Adrenal gland (tissue), 12 donors: Measurements from ENCODE around the gene FGFR3. TPM values are rescaled to one million over a fixed set of nuclear protein-coding genes. Genes with fewer than 3 reads are reported as not detected.
A peak's percentile ranks its signal among the peaks of the same experiment; 100 is the strongest.
"Not testable (repeated sequence)": the region's sequence is repeated elsewhere in the genome, so short reads cannot be mapped to it uniquely, and the experiment has no call there.

ENCODE experiments used
- DNase-seq, 7 donors: peaks; one replicate each; pipeline ENCODE4 v3.0.0-alpha.2; 2019 to 2020
- H3K27ac ChIP-seq, 5 donors: fragments of 200-600 bp; sonication (generic) in 4 of 5; 1 replicate in 3 of 5; 2 replicates in 2 of 5; pipeline versions ENCODE4 v1.5.1 to v1.8.0; 2016 to 2020; ENCODE audit warnings: mild to moderate bottlenecking in 1 of 5
- H3K27me3 ChIP-seq: fragments of 200-600 bp; 2 replicates; pipeline ENCODE4 v1.8.0; 2021
- H3K36me3 ChIP-seq, 2 donors: fragments of 200-600 bp; replicated peaks in 1 of 2; 1 replicate in 1 of 2; 2 replicates in 1 of 2; pipeline versions ENCODE4 v1.5.1 to v1.8.0; 2018 to 2022
- H3K4me1 ChIP-seq, 2 donors: fragments of 200-600 bp; replicated peaks in 1 of 2; 1 replicate in 1 of 2; 2 replicates in 1 of 2; pipeline versions ENCODE4 v1.5.1 to v1.8.0; 2018 to 2021
- H3K4me3 ChIP-seq, 4 donors: fragments of 200-600 bp; sonication (generic) in 3 of 4; one replicate each; pipeline ENCODE4 v1.5.1; 2016 to 2018
- H3K9me3 ChIP-seq, 3 donors: fragments of 200-600 bp; sonication (generic) in 1 of 3; replicated peaks in 1 of 3; 1 replicate in 2 of 3; 2 replicates in 1 of 3; pipeline versions ENCODE4 v1.5.1 to v1.8.0; 2016 to 2021
- CTCF ChIP-seq, 6 experiments: fragments of 450-650 bp in 4 of 6; fragments of 200-600 bp in 2 of 6; sonication (generic) in 1 of 6; IDR thresholded peaks; 1 replicate in 5 of 6; 2 replicates in 1 of 6; pipeline versions ENCODE4 v1.5.1 to v1.8.0; 2016 to 2021; ENCODE audit warnings: antibody characterized with exemption in 6 of 6, mild to moderate bottlenecking in 2 of 6, moderate library complexity in 1 of 6
- POLR2A ChIP-seq, 2 donors: fragments of 450-650 bp; IDR thresholded peaks; one replicate each; pipeline ENCODE4 v1.6.1; 2017; ENCODE audit warnings: antibody characterized with exemption in 2 of 2, mild to moderate bottlenecking in 2 of 2, moderate library complexity in 1 of 2
- WGBS, 4 donors: extraction: QIAGEN DNeasy Blood & Tissue Kit in 2 of 4; methylation state at CpG; one replicate each; pipeline versions ENCODE4 v1.1.5 to v1.1.7; 2013 to 2017; 5-methylcytosine and 5-hydroxymethylcytosine counted together
- intact Hi-C, 2 donors: fragments of 100-400 bp; cut with DNase I; formaldehyde crosslinking; loops; one replicate each; pipeline versions ENCODE4 v1.14.1 to v1.15.0; 2022 to 2023
- polyA plus RNA-seq, 3 donors: library from polyadenylated mRNA; stranded (reverse); fragments of 200-250 nt in 2 of 3; fragments of 350-450 nt in 1 of 3; fragmentation: Illumina TruSeq in 1 of 3; extraction: RNeasy Lipid Tissue Mini Kit (QIAGEN cat#74804) in 1 of 3; gene quantifications; one replicate each; pipeline ENCODE4 v1.2.3, GENCODE V29; 2013 to 2014
- total RNA-seq, 9 donors: library from RNA; depleted of rRNA in 4 of 9; stranded (reverse); fragments of >200 nt in 4 of 9; fragments of 120-200 nt in 1 of 9; fragmentation: NEBNext Ultra II Directional in 1 of 9; extraction: Animal tissue kit (Norgen Biotek cat#: 25700) in 1 of 9; gene quantifications; one replicate each; pipeline versions ENCODE4 v1.1.0 to v1.2.4, GENCODE V29; 2013 to 2023
- donor health status: healthy with polysubstance abuse.
- donor health status: Bipolar disorder and iron deficiency.
- donor health status: DM: yes; HTN: yes; CAD: no.
- donor health status: DM: no; HTN: no; CAD: no.
- donor health status: DM: no; HTN: no; CAD: no.
- donor health status: DM: yes; HTN: yes; CAD: no.

Gene FGFR3
- total and polyA plus RNA-seq, 12 donors, result 0.11 to 4.7 (median 1.9) TPM

- DNase-seq, result peak in 5 of 7 donors; percentile 28 to 54 (median 43)
- no peak overlapping the region for H3K4me3 ChIP-seq
- no peaks in the 10 kb centered on the region for H3K9me3 ChIP-seq
- WGBS, 4 donors, result 48 to 74% (median 68%) methylated on average over 11 to 13 of the region's 13 CpGs
- H3K36me3 ChIP-seq, result peaks cover 0 to 54% of the 10 kb centered on the region in 2 donors
- H3K27me3 ChIP-seq, result no peaks in the 10 kb centered on the region
- TF ChIP-seq POLR2A (IDR thresholded peaks at IDR 0.05), result no peak
- no peak for TF ChIP-seq CTCF (IDR thresholded peaks at IDR 0.05)
- peaks cover 22 to 24% of the 10 kb centered on the region in 2 donors for H3K4me1 ChIP-seq
- intact Hi-C loops, result no loop called here
- H3K27ac ChIP-seq, result peak overlapping the region in 3 of 5 donors; percentile 78 to 91 (median 89)
Measured at GRCh38 chr4:1842339-1842895, 49.3 kb downstream of the FGFR3 start.

GRCh38 chr4:1842993-1843448 is 49.9 kb downstream of the FGFR3 start:
- Histone ChIP-seq H3K9me3 (no peaks in the 10 kb centered on the region), H3K27ac (peak overlapping the region; percentile 43 to 91 (median 78)), H3K27me3 (no peaks in the 10 kb centered on the region), H3K36me3 (peaks cover 0 to 57% of the 10 kb centered on the region in 2 donors), H3K4me1 (peaks cover 22 to 24% of the 10 kb centered on the region in 2 donors), H3K4me3 (no peak overlapping the region)
- TF ChIP-seq POLR2A (IDR thresholded peaks at IDR 0.05), result no peak
- TF ChIP-seq CTCF (IDR thresholded peaks at IDR 0.05), result no peak
- 27 to 51% (median 39%) methylated on average over 3 to 17 of the region's 17 CpGs for WGBS, 4 donors
- intact Hi-C loops, result no loop called here
- peak; percentile 55 to 85 (median 82) for DNase-seq

GRCh38 chr4:1843852-1844251 is 50.8 kb downstream of the FGFR3 start:
- Histone ChIP-seq H3K4me3 (no peak overlapping the region), H3K27me3 (no peaks in the 10 kb centered on the region), H3K36me3 (peaks cover 0 to 52% of the 10 kb centered on the region in 2 donors), H3K27ac (peak overlapping the region; percentile 5 to 91 (median 78)), H3K9me3 (no peaks in the 10 kb centered on the region), H3K4me1 (peaks cover 22 to 24% of the 10 kb centered on the region in 2 donors)
- peak in 1 of 2 donors; percentile 61 for TF ChIP-seq POLR2A (IDR thresholded peaks at IDR 0.05)
- peak in 2 of 6 experiments; percentile 14 to 16 for TF ChIP-seq CTCF (IDR thresholded peaks at IDR 0.05)
- WGBS, 4 donors, result 37 to 57% (median 50%) methylated on average over 8 to 10 of the region's 10 CpGs
- intact Hi-C loops, result no loop called here
- DNase-seq, result peak; percentile 87 to 96 (median 95)

GRCh38 chr4:1844618-1845017 is 51.5 kb downstream of the FGFR3 start:
- Histone ChIP-seq H3K27ac (peak overlapping the region; percentile 5 to 91 (median 78)), H3K4me1 (peaks cover 22 to 24% of the 10 kb centered on the region in 2 donors), H3K36me3 (peaks cover 0 to 45% of the 10 kb centered on the region in 2 donors)
- H3K4me3 ChIP-seq, H3K27me3 ChIP-seq, intact Hi-C loops, DNase-seq, H3K9me3 ChIP-seq: not testable (repeated sequence)
- 94 to 99% (median 94%) methylated on average over 9 to 10 of the region's 10 CpGs for WGBS, 4 donors

- intact Hi-C loops, result no loop called here
- TF ChIP-seq POLR2A (IDR thresholded peaks at IDR 0.05) (no peak), CTCF (IDR thresholded peaks at IDR 0.05) (no peak)
- Histone ChIP-seq H3K27me3 (no peaks in the 10 kb centered on the region), H3K27ac (no peak overlapping the region), H3K36me3 (peaks cover 0 to 28% of the 10 kb centered on the region in 2 donors), H3K4me3 (no peak overlapping the region), H3K4me1 (peaks cover 31 to 37% of the 10 kb centered on the region in 2 donors), H3K9me3 (no peaks in the 10 kb centered on the region)
- DNase-seq, result no peak
- WGBS, 4 donors, result 91 to 96% (median 94%) methylated on average over 2 of the region's 2 CpGs
Measured at GRCh38 chr4:1846580-1846979, 53.5 kb downstream of the FGFR3 start.
